Measurements from ENCODE around the gene FUBP1. TPM values are rescaled to one million over a fixed set of nuclear protein-coding genes. Genes with fewer than 3 reads are reported as not detected.

FUBP1 gene
- total RNA-seq, 1 donor from 2014 or later: 128 TPM

- no peak overlapping the region for H3K9ac ChIP-seq (ENCODE audit: low read length)
- Mint-ChIP-seq H3K36me3 (ENCODE audit: low read depth, unreplicated experiment) (peaks cover 11% of the 10 kb centered on the region), H3K4me3 (ENCODE audit: unreplicated experiment) (no peak overlapping the region), H3K27ac (ENCODE audit: unreplicated experiment) (no peak overlapping the region), H3K27me3 (ENCODE audit: low read depth, unreplicated experiment) (no peaks in the 10 kb centered on the region), H3K4me1 (ENCODE audit: low read depth, unreplicated experiment) (peaks cover 3% of the 10 kb centered on the region), H3K9me3 (ENCODE audit: unreplicated experiment) (no peaks in the 10 kb centered on the region)
- peaks cover 55% of the 10 kb centered on the region for H3K36me3 ChIP-seq (ENCODE audit: insufficient read depth, low read length)
- H3K9me3 ChIP-seq (ENCODE audit: insufficient read depth, low read depth, low read length): no peaks in the 10 kb centered on the region
- FAIRE-seq (no peak), DNase-seq (ENCODE audit: low read depth) (no peak)
- no peak overlapping the region for H2AFZ ChIP-seq (ENCODE audit: low read depth, low read length)
- H3K27ac ChIP-seq (ENCODE audit: low read depth, low read length): no peak overlapping the region
- peaks cover 8% of the 10 kb centered on the region for H3K79me2 ChIP-seq (ENCODE audit: insufficient read depth, low read length)
- no peaks in the 10 kb centered on the region for H3K4me1 ChIP-seq (ENCODE audit: insufficient read depth, low read length)
- H3K27me3 ChIP-seq (ENCODE audit: insufficient read depth, low read length): no peaks in the 10 kb centered on the region
- H4K20me1 ChIP-seq (ENCODE audit: insufficient read depth, low read length): peaks cover 21% of the 10 kb centered on the region
- no peak for TF ChIP-seq CTCF (IDR thresholded peaks at IDR 0.05; ENCODE audit: insufficient read depth, low read depth, low read length)
- no peak for TF ChIP-seq EZH2 (IDR thresholded peaks at IDR 0.05; ENCODE audit: insufficient read depth, low read length)
- H3K4me2 ChIP-seq (ENCODE audit: low read length): no peak overlapping the region
- H3K4me3 ChIP-seq (ENCODE audit: insufficient read depth, low read depth, low read length): no peak overlapping the region
Observed at GRCh38 chr1:77938651-77939050, 40.2 kb downstream of the FUBP1 start.

- Histone ChIP-seq H2AFZ (ENCODE audit: low read depth, low read length) (no peak overlapping the region), H4K20me1 (ENCODE audit: insufficient read depth, low read length) (peaks cover 4% of the 10 kb centered on the region), H3K36me3 (ENCODE audit: insufficient read depth, low read length) (peaks cover 49% of the 10 kb centered on the region), H3K79me2 (ENCODE audit: insufficient read depth, low read length) (peaks cover 3% of the 10 kb centered on the region), H3K4me1 (ENCODE audit: insufficient read depth, low read length) (no peaks in the 10 kb centered on the region), H3K9me3 (ENCODE audit: insufficient read depth, low read depth, low read length) (no peaks in the 10 kb centered on the region), H3K4me3 (ENCODE audit: insufficient read depth, low read depth, low read length) (no peak overlapping the region), H3K27ac (ENCODE audit: low read depth, low read length) (no peak overlapping the region), H3K27me3 (ENCODE audit: insufficient read depth, low read length) (no peaks in the 10 kb centered on the region), H3K9ac (ENCODE audit: low read length) (no peak overlapping the region), H3K4me2 (ENCODE audit: low read length) (no peak overlapping the region)
- Mint-ChIP-seq H3K36me3 (ENCODE audit: low read depth, unreplicated experiment) (peaks cover 16% of the 10 kb centered on the region), H3K4me3 (ENCODE audit: unreplicated experiment) (no peak overlapping the region), H3K27me3 (ENCODE audit: low read depth, unreplicated experiment) (no peaks in the 10 kb centered on the region), H3K27ac (ENCODE audit: unreplicated experiment) (no peak overlapping the region), H3K9me3 (ENCODE audit: unreplicated experiment) (no peaks in the 10 kb centered on the region), H3K4me1 (ENCODE audit: low read depth, unreplicated experiment) (peaks cover 3% of the 10 kb centered on the region)
- FAIRE-seq (no peak), DNase-seq (ENCODE audit: low read depth) (no peak)
- TF ChIP-seq CTCF (IDR thresholded peaks at IDR 0.05; ENCODE audit: insufficient read depth, low read depth, low read length): no peak
- no peak for TF ChIP-seq EZH2 (IDR thresholded peaks at IDR 0.05; ENCODE audit: insufficient read depth, low read length)
Observed at GRCh38 chr1:77929806-77930205, 49.1 kb downstream of the FUBP1 start.

GRCh38 chr1:77927414-77927813 is 51.5 kb downstream of the FUBP1 start:
- Mint-ChIP-seq H3K27ac (ENCODE audit: unreplicated experiment) (no peak overlapping the region), H3K36me3 (ENCODE audit: low read depth, unreplicated experiment) (peaks cover 13% of the 10 kb centered on the region), H3K9me3 (ENCODE audit: unreplicated experiment) (no peaks in the 10 kb centered on the region)

More at GRCh38 chr1:77927414-77927813, 51.5 kb downstream of the FUBP1 start:
- Histone ChIP-seq H3K79me2 (ENCODE audit: insufficient read depth, low read length) (peaks cover 3% of the 10 kb centered on the region), H3K4me3 (ENCODE audit: insufficient read depth, low read depth, low read length) (no peak overlapping the region), H3K4me1 (ENCODE audit: insufficient read depth, low read length) (no peaks in the 10 kb centered on the region), H3K27me3 (ENCODE audit: insufficient read depth, low read length) (no peaks in the 10 kb centered on the region), H3K9me3 (ENCODE audit: insufficient read depth, low read depth, low read length) (no peaks in the 10 kb centered on the region), H4K20me1 (ENCODE audit: insufficient read depth, low read length) (peaks cover 4% of the 10 kb centered on the region), H3K9ac (ENCODE audit: low read length) (no peak overlapping the region), H2AFZ (ENCODE audit: low read depth, low read length) (no peak overlapping the region), H3K4me2 (ENCODE audit: low read length) (no peak overlapping the region), H3K27ac (ENCODE audit: low read depth, low read length) (no peak overlapping the region), H3K36me3 (ENCODE audit: insufficient read depth, low read length) (peaks cover 44% of the 10 kb centered on the region)
- no peak overlapping the region for H3K4me3 Mint-ChIP-seq (ENCODE audit: unreplicated experiment)
- DNase-seq (ENCODE audit: low read depth) (no peak), FAIRE-seq (no peak)
- no peaks in the 10 kb centered on the region for H3K27me3 Mint-ChIP-seq (ENCODE audit: low read depth, unreplicated experiment)
- no peak for TF ChIP-seq EZH2 (IDR thresholded peaks at IDR 0.05; ENCODE audit: insufficient read depth, low read length)
- no peak for TF ChIP-seq CTCF (IDR thresholded peaks at IDR 0.05; ENCODE audit: insufficient read depth, low read depth, low read length)
- H3K4me1 Mint-ChIP-seq (ENCODE audit: low read depth, unreplicated experiment): peaks cover 3% of the 10 kb centered on the region
